Body of pancreas (tissue), 4 donors: ENCODE measurements around the gene SYTL1.

Experiments
- POLR2A ChIP-seq, 3 donors: fragments of 450-650 bp; IDR thresholded peaks; one replicate each; pipeline ENCODE4 v1.6.1; 2016; ENCODE audit warnings: antibody characterized with exemption in 3 of 3, mild to moderate bottlenecking in 2 of 3
- TF ChIP-seq, protein P1 (sequence below), 7 experiments: fragments of 450-650 bp in 4 of 7; fragments of 200-600 bp in 3 of 7; sonication (generic) in 3 of 7; IDR thresholded peaks; one replicate each; pipeline ENCODE4 v1.5.1; 2016 to 2019; ENCODE audit warnings: antibody characterized with exemption in 7 of 7

GRCh38 chr1:27392778-27393635 is 51.2 kb downstream of the SYTL1 start:
- TF ChIP-seq, protein P1, sequence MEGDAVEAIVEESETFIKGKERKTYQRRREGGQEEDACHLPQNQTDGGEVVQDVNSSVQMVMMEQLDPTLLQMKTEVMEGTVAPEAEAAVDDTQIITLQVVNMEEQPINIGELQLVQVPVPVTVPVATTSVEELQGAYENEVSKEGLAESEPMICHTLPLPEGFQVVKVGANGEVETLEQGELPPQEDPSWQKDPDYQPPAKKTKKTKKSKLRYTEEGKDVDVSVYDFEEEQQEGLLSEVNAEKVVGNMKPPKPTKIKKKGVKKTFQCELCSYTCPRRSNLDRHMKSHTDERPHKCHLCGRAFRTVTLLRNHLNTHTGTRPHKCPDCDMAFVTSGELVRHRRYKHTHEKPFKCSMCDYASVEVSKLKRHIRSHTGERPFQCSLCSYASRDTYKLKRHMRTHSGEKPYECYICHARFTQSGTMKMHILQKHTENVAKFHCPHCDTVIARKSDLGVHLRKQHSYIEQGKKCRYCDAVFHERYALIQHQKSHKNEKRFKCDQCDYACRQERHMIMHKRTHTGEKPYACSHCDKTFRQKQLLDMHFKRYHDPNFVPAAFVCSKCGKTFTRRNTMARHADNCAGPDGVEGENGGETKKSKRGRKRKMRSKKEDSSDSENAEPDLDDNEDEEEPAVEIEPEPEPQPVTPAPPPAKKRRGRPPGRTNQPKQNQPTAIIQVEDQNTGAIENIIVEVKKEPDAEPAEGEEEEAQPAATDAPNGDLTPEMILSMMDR (IDR thresholded peaks at IDR 0.05), result no peak
- no peak for TF ChIP-seq POLR2A (IDR thresholded peaks at IDR 0.05)
